ENCODE measurements around the gene RAPGEF4. TPM values are rescaled to one million over a fixed set of nuclear protein-coding genes. Genes with fewer than 3 reads are reported as not detected.
A peak's percentile ranks its signal among the peaks of the same experiment; 100 is the strongest.
"Not testable (repeated sequence)": the region's sequence is repeated elsewhere in the genome, so short reads cannot be mapped to it uniquely, and the experiment has no call there.

The RAPGEF4 gene
- total and polyA plus RNA-seq, 11 donors, result 1.3 to 21.2 (median 10.5) TPM

- peaks cover 0 to 34% (median 12%) of the 10 kb centered on the region in 9 donors for H3K36me3 ChIP-seq
- peak overlapping the region; percentile 48 to 85 (median 75) for H3K27ac ChIP-seq
- H3K4me3 ChIP-seq, result peak overlapping the region in 8 of 12 donors; percentile 9 to 44 (median 30)
- no peaks in the 10 kb centered on the region for H3K27me3 ChIP-seq
- 34 to 57% (median 45%) methylated on average over 10 of the region's 10 CpGs for WGBS, 4 donors
- peaks cover 0 to 75% (median 21%) of the 10 kb centered on the region in 12 donors for H3K4me1 ChIP-seq
- DNase-seq, result peak in 4 of 5 donors; percentile 27 to 65 (median 38)
- intact Hi-C loops (cut with DNase I), result loop anchor here in 4 of 10 donors (5.0 kb wide), 3 partner anchors 106 to 121 kb away; no protein-coding TSS in a partner anchor
- ATAC-seq, result peak; percentile 74 to 84 (median 80)
- TF ChIP-seq CTCF (IDR thresholded peaks at IDR 0.05) (peak; percentile 17 to 55 (median 41)), POLR2A (IDR thresholded peaks at IDR 0.05) (no peak)
- no peaks in the 10 kb centered on the region for H3K9me3 ChIP-seq
Observed at GRCh38 chr2:173090973-173091660, 355.5 kb downstream of the RAPGEF4 start.

- Histone ChIP-seq H3K9me3 (no peaks in the 10 kb centered on the region), H3K27me3 (no peaks in the 10 kb centered on the region), H3K4me1 (peaks cover 0 to 67% (median 14%) of the 10 kb centered on the region in 12 donors), H3K36me3 (peaks cover 0 to 41% (median 19%) of the 10 kb centered on the region in 9 donors), H3K27ac (peak overlapping the region; percentile 48 to 85 (median 75)), H3K4me3 (peak overlapping the region in 9 of 12 donors; percentile 4 to 44 (median 30))
- DNase-seq, result no peak
- TF ChIP-seq CTCF (IDR thresholded peaks at IDR 0.05), result no peak
- TF ChIP-seq POLR2A (IDR thresholded peaks at IDR 0.05), result no peak
- intact Hi-C loops (cut with DNase I), result loop anchor here in 4 of 10 donors (5.0 kb wide), 3 partner anchors 105 to 120 kb away; no protein-coding TSS in a partner anchor
- 66 to 88% (median 84%) methylated on average over 4 of the region's 4 CpGs for WGBS, 4 donors
- ATAC-seq, result no peak
Observed at GRCh38 chr2:173091910-173092309, 356.3 kb downstream of the RAPGEF4 start.

- Histone ChIP-seq H3K27ac (peak overlapping the region in 10 of 12 donors; percentile 18 to 83 (median 75)), H3K4me3 (peak overlapping the region in 6 of 12 donors; percentile 13 to 44 (median 30)), H3K36me3 (peaks cover 0 to 47% (median 22%) of the 10 kb centered on the region in 9 donors), H3K4me1 (peaks cover 0 to 60% (median 10%) of the 10 kb centered on the region in 12 donors), H3K9me3 (no peaks in the 10 kb centered on the region), H3K27me3 (no peaks in the 10 kb centered on the region)
- intact Hi-C loops (cut with DNase I), result loop anchor here in 4 of 10 donors (5.0 kb wide), 3 partner anchors 104 to 119 kb away; no protein-coding TSS in a partner anchor
- DNase-seq, result no peak
- WGBS, 4 donors, result 71 to 79% (median 75%) methylated on average over 3 of the region's 3 CpGs
- no peak for ATAC-seq
- TF ChIP-seq CTCF (IDR thresholded peaks at IDR 0.05), result no peak
- TF ChIP-seq POLR2A (IDR thresholded peaks at IDR 0.05), result no peak
Observed at GRCh38 chr2:173092844-173093402, 357.3 kb downstream of the RAPGEF4 start.

- Histone ChIP-seq H3K4me3 (peak overlapping the region in 2 of 12 donors; percentile 30 to 33), H3K36me3 (peaks cover 0 to 47% (median 22%) of the 10 kb centered on the region in 9 donors), H3K4me1 (peaks cover 0 to 60% (median 8%) of the 10 kb centered on the region in 12 donors), H3K27ac (peak overlapping the region in 4 of 12 donors; percentile 18 to 83 (median 79))
- not testable (repeated sequence) for H3K9me3 ChIP-seq, DNase-seq, H3K27me3 ChIP-seq, ATAC-seq
- WGBS, 4 donors, result 70 to 89% (median 79%) methylated on average over 2 of the region's 2 CpGs
- intact Hi-C loops (cut with DNase I), result loop anchor here in 4 of 10 donors (5.0 kb wide), 3 partner anchors 104 to 119 kb away; no protein-coding TSS in a partner anchor
Observed at GRCh38 chr2:173093617-173094016, 358.0 kb downstream of the RAPGEF4 start.
